Measurements from ENCODE around the gene MROH2A. TPM values are rescaled to one million over a fixed set of nuclear protein-coding genes. Genes with fewer than 3 reads are reported as not detected.

MROH2A gene
- total RNA-seq, 1 donor from 2014 or later, result not detected

- H3K4me3 ChIP-seq, result no peak overlapping the region
- no peak overlapping the region for H3K27ac ChIP-seq (replicated peaks)
- no peaks in the 10 kb centered on the region for H3K4me1 ChIP-seq
- peaks cover 13% of the 10 kb centered on the region for H3K27me3 ChIP-seq (ENCODE audit: low read depth)
- no peaks in the 10 kb centered on the region for H3K36me3 ChIP-seq
- no peak for TF ChIP-seq CTCF (IDR thresholded peaks at IDR 0.05; ENCODE audit: borderline replicate concordance)
- H3K9me3 ChIP-seq (replicated peaks), result no peaks in the 10 kb centered on the region
- DNase-seq, result no peak
- intact Hi-C loops (cut with micrococcal nuclease), result no loop called here
These were observed 15.5 kb downstream of the MROH2A start for GRCh38 chr2:233793465-233794127.

GRCh38 chr2:233794128-233794658 lies 16.1 kb downstream of the MROH2A start:
- H3K4me1 ChIP-seq, result no peaks in the 10 kb centered on the region
- H3K27me3 ChIP-seq (ENCODE audit: low read depth), result peaks cover 15% of the 10 kb centered on the region
- no peak for TF ChIP-seq CTCF (IDR thresholded peaks at IDR 0.05; ENCODE audit: borderline replicate concordance)
- no peak for DNase-seq
- H3K4me3 ChIP-seq, result no peak overlapping the region
- no peak overlapping the region for H3K27ac ChIP-seq (replicated peaks)
- H3K36me3 ChIP-seq, result no peaks in the 10 kb centered on the region
- intact Hi-C loops (cut with micrococcal nuclease), result no loop called here
- H3K9me3 ChIP-seq (replicated peaks), result no peaks in the 10 kb centered on the region

GRCh38 chr2:233795735-233796171 lies 17.6 kb downstream of the MROH2A start:
- H3K27me3 ChIP-seq (ENCODE audit: low read depth), result peaks cover 25% of the 10 kb centered on the region
- no peak for DNase-seq
- H3K9me3 ChIP-seq (replicated peaks), result no peaks in the 10 kb centered on the region
- H3K27ac ChIP-seq (replicated peaks), result no peak overlapping the region
- H3K36me3 ChIP-seq, result no peaks in the 10 kb centered on the region
- no peaks in the 10 kb centered on the region for H3K4me1 ChIP-seq
- intact Hi-C loops (cut with micrococcal nuclease), result no loop called here
- TF ChIP-seq CTCF (IDR thresholded peaks at IDR 0.05; ENCODE audit: borderline replicate concordance), result no peak
- H3K4me3 ChIP-seq, result no peak overlapping the region

DNA sequence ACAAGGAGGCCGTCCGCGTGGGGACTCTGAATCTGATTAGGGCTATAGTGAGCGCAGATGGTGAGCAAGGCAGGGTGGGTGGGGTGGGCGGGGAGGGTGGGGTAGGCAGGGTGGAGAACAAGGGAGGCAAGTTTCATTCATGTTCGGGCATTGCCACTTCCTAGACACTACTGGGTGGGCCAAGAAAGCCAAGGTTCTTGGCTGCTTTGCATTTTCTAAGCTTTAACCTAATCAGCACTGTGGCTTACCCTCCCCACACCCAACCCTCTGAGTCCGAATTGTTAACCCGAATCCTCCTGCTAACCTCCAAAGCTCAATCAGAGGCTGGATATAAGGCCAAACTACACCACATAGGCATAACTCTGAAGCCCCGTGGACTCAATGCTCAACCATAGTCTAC lies 18.1 kb downstream of the MROH2A start:
- no peak for DNase-seq
- Histone ChIP-seq H3K4me1 (no peaks in the 10 kb centered on the region), H3K9me3 (replicated peaks) (no peaks in the 10 kb centered on the region), H3K4me3 (no peak overlapping the region), H3K27me3 (ENCODE audit: low read depth) (peaks cover 25% of the 10 kb centered on the region), H3K27ac (replicated peaks) (no peak overlapping the region), H3K36me3 (no peaks in the 10 kb centered on the region)
- intact Hi-C loops (cut with micrococcal nuclease), result no loop called here
- no peak for TF ChIP-seq CTCF (IDR thresholded peaks at IDR 0.05; ENCODE audit: borderline replicate concordance)

- no peak for DNase-seq
- Histone ChIP-seq H3K4me1 (no peaks in the 10 kb centered on the region), H3K27me3 (ENCODE audit: low read depth) (peaks cover 32% of the 10 kb centered on the region), H3K27ac (replicated peaks) (no peak overlapping the region), H3K4me3 (no peak overlapping the region), H3K36me3 (no peaks in the 10 kb centered on the region), H3K9me3 (replicated peaks) (no peaks in the 10 kb centered on the region)
- intact Hi-C loops (cut with micrococcal nuclease), result no loop called here
- TF ChIP-seq CTCF (IDR thresholded peaks at IDR 0.05; ENCODE audit: borderline replicate concordance), result no peak
These were observed 20.4 kb downstream of the MROH2A start for GRCh38 chr2:233798335-233799086.

Data from left ventricle myocardium inferior (tissue), 1 donor.